Measurements from ENCODE around the gene PSMG4. TPM values are rescaled to one million over a fixed set of nuclear protein-coding genes. Genes with fewer than 3 reads are reported as not detected.

PSMG4 gene
- total and polyA plus RNA-seq, 9 of the 15 experiments (the other 6 are each of a cell fraction or from before 2014, with no cell fraction given), result 12.9 to 185 (median 52.0) TPM

GRCh38 chr6:3237761-3238662, 20.7 kb upstream of the PSMG4 start (continued):
- TF ChIP-seq USF2 (CRISPR knock-in tag; IDR thresholded peaks at IDR 0.05) (0 out of 2 replicates have a peak, but pooled peaks have one; percentile 19), NRF1 (conservative IDR thresholded peaks at IDR 0.05 in 1 of 2, IDR thresholded peaks at IDR 0.05 in 1 of 2) (0 out of 4 replicates have a peak, but pooled peaks of 1 of the 2 experiments have one; percentile 19), USF1 (CRISPR knock-in tag; IDR thresholded peaks at IDR 0.05) (peak; percentile 36; the same call in 1 of the 2 replicates), ESRRA (IDR thresholded peaks at IDR 0.05; ENCODE audit: borderline replicate concordance, low read depth) (0 out of 2 replicates have a peak, but pooled peaks have one; percentile 17), C11orf30 (IDR thresholded peaks at IDR 0.05; ENCODE audit: low read depth) (0 out of 2 replicates have a peak, but pooled peaks have one; percentile 9), PKNOX1 (IDR thresholded peaks at IDR 0.05) (peak; percentile 61; the same call in 1 of the 2 replicates), ZBTB33 (CRISPR knock-in tag; IDR thresholded peaks at IDR 0.05) (peak; percentile 76; the same call in 1 of the 2 replicates), GATA2 (CRISPR knock-in tag; IDR thresholded peaks at IDR 0.05) (no peak), FOXM1 (IDR thresholded peaks at IDR 0.05; ENCODE audit: low read depth) (no peak), FOXM1 (CRISPR knock-in tag; IDR thresholded peaks at IDR 0.05; ENCODE audit: low read depth) (no peak), CREM (IDR thresholded peaks at IDR 0.05; ENCODE audit: low read depth) (0 out of 2 replicates have a peak, but pooled peaks have one; percentile 21), KHSRP (IDR thresholded peaks at IDR 0.05) (no peak), ETV1 (tag; conservative IDR thresholded peaks at IDR 0.05; ENCODE audit: low read depth) (0 out of 2 replicates have a peak, but pooled peaks have one; percentile 5), IRF1 (CRISPR knock-in tag; IDR thresholded peaks at IDR 0.05; ENCODE audit: borderline replicate concordance) (no peak), ZNF384 (IDR thresholded peaks at IDR 0.05; ENCODE audit: low read depth, low read length) (0 out of 2 replicates have a peak, but pooled peaks have one; percentile 14)
